ENCODE data around the gene CEACAM16. TPM values are rescaled to one million over a fixed set of nuclear protein-coding genes. Genes with fewer than 3 reads are reported as not detected.

The CEACAM16 gene
- total and polyA plus RNA-seq, 9 of the 15 experiments (the other 6 are each of a cell fraction or from before 2014, with no cell fraction given): not detected

GRCh38 chr19:44745887-44746600 is 47.1 kb downstream of the CEACAM16 start:
- intact Hi-C loops (cut with micrococcal nuclease): no loop called here
- Histone ChIP-seq H3K4me2 (ENCODE audit: insufficient read depth, low read length) (no peak overlapping the region), H3K9me1 (ENCODE audit: control insufficient read depth, insufficient read depth, low read length) (no peaks in the 10 kb centered on the region)
- TF ChIP-seq ZNF121 (CRISPR knock-in tag; conservative IDR thresholded peaks at IDR 0.05): no peak
- no peak for TF ChIP-seq RBM22 (IDR thresholded peaks at IDR 0.05; ENCODE audit: low read depth, low read length, poor library complexity, severe bottlenecking)
- no peak for TF ChIP-seq SREBF1 (IDR thresholded peaks at IDR 0.05; ENCODE audit: borderline replicate concordance, low read depth, low read length)
- no peak for TF ChIP-seq USF1 (CRISPR knock-in tag; IDR thresholded peaks at IDR 0.05)
- 0 out of 4 replicates have a peak, but pooled peaks of 1 of the 2 experiments have one; percentile 9 for TF ChIP-seq TRIM24 (IDR thresholded peaks at IDR 0.05)
- TF ChIP-seq NFXL1 (CRISPR knock-in tag; IDR thresholded peaks at IDR 0.05): no peak
- TF ChIP-seq CC2D1A (IDR thresholded peaks at IDR 0.05): 0 out of 2 replicates have a peak, but pooled peaks have one; percentile 15
- no peak for TF ChIP-seq TFE3 (CRISPR knock-in tag; IDR thresholded peaks at IDR 0.05)
- no peak for TF ChIP-seq CHAMP1 (IDR thresholded peaks at IDR 0.05)
- TF ChIP-seq ZEB2 (IDR thresholded peaks at IDR 0.05): no peak
- TF ChIP-seq SMC3 (conservative IDR thresholded peaks at IDR 0.05; ENCODE audit: insufficient read depth, low read depth, low read length): no peak
- TF ChIP-seq, protein P1, sequence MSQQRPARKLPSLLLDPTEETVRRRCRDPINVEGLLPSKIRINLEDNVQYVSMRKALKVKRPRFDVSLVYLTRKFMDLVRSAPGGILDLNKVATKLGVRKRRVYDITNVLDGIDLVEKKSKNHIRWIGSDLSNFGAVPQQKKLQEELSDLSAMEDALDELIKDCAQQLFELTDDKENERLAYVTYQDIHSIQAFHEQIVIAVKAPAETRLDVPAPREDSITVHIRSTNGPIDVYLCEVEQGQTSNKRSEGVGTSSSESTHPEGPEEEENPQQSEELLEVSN (IDR thresholded peaks at IDR 0.05; ENCODE audit: borderline replicate concordance in 1 of 2, extremely low read depth in 1 of 2, insufficient read depth in 1 of 2, insufficient read length in 1 of 2, low read depth in 1 of 2, low read length in 1 of 2, poor library complexity in 1 of 2, severe bottlenecking in 1 of 2): no peak
- no peak for TF ChIP-seq ZNF699 (CRISPR knock-in tag; IDR thresholded peaks at IDR 0.05; ENCODE audit: insufficient replicate concordance)
- 0 out of 2 replicates have a peak, but pooled peaks have one; percentile 19 for TF ChIP-seq NFIC (IDR thresholded peaks at IDR 0.05)
- peak; percentile 28; the same call in 1 of the 2 replicates for TF ChIP-seq MTA2 (IDR thresholded peaks at IDR 0.05; ENCODE audit: low read depth)
- TF ChIP-seq CSDE1 (IDR thresholded peaks at IDR 0.05): no peak; a peak in 1 of 4 replicates

More at GRCh38 chr19:44745887-44746600, 47.1 kb downstream of the CEACAM16 start:
- no TSS peak for BruUV-seq (replicated peaks)
- H2AFZ ChIP-seq (ENCODE audit: low read depth, low read length): peak overlapping the region; percentile 38; the same call in 1 of the 2 replicates
- H3K4me3 ChIP-seq: no peak overlapping the region
- no peak overlapping the region for H3K9ac ChIP-seq (ENCODE audit: insufficient read depth in 1 of 2, low read depth in 2 of 2, low read length in 2 of 2)
- peaks cover 22 to 43% of the 10 kb centered on the region in 2 experiments for H3K4me1 ChIP-seq (replicated peaks in 1 of 2; ENCODE audit: control insufficient read depth in 2 of 2, insufficient read depth in 2 of 2, low read length in 2 of 2)
- no peaks in the 10 kb centered on the region for H4K20me1 ChIP-seq (replicated peaks; ENCODE audit: control insufficient read depth, insufficient read depth, low read length)
- H3K79me2 ChIP-seq (ENCODE audit: control insufficient read depth, insufficient read depth, low read length): no peaks in the 10 kb centered on the region
- H3K27me3 ChIP-seq (ENCODE audit: control insufficient read depth in 2 of 2, insufficient read depth in 2 of 2, low read length in 2 of 2): no peaks in the 10 kb centered on the region
- ATAC-seq (no peak), FAIRE-seq (peak; percentile 23), DNase-seq (ENCODE audit: extremely low read depth in 1 of 4, low spot score in 3 of 4) (no peak)
- ChIA-PET CTCF (ENCODE audit: low intra/inter-chr PET ratio) (no interaction called here), POLR2A (interaction anchor here (0.6 to 1.0 kb wide), 2 partner anchors 21 to 919 kb away, joined by 3 to 4 read pairs; partner anchors contain the start of gene ZNF283)
- no peaks in the 10 kb centered on the region for H3K9me3 ChIP-seq (replicated peaks; ENCODE audit: control insufficient read depth, insufficient read depth, low read depth, low read length)
- H3K36me3 ChIP-seq (ENCODE audit: control insufficient read depth, insufficient read depth, low read length): no peaks in the 10 kb centered on the region
- 20% methylated on average over 2 of the region's 4 CpGs for WGBS (ENCODE audit: insufficient coverage, low coverage, missing lambda C conversion rate)
- in situ Hi-C loops (cut with MboI): no loop called here
- H3K27ac ChIP-seq (ENCODE audit: extremely low read depth, low read depth, low read length): no peak overlapping the region
